MCF 10A (cell line): ENCODE measurements around the gene KIF12. TPM values are rescaled to one million over a fixed set of nuclear protein-coding genes. Genes with fewer than 3 reads are reported as not detected.
A peak's percentile ranks its signal among the peaks of the same experiment; 100 is the strongest.

Experiments used
- BruUV-seq: library from RNA; stranded (reverse); fragments of 400-500 nt; replicated peaks from 2 replicates; lab custom pipeline; 2021; lab: Mats Ljungman, UMichigan
- CTCF ChIA-PET: fragments of 300-600 bp; sonication (Branson Sonifier 250); formaldehyde crosslinking; extraction: SDS; loops from one replicate; lab custom pipeline; 2021; ENCODE audit warnings: antibody characterized with exemption, inconsistent platforms; lab: Yijun Ruan, JAX
- POLR2A ChIA-PET: fragments of 300-600, 350-650 bp; sonication (Branson Sonifier 250); formaldehyde crosslinking; extraction: SDS; loops from one replicate; lab custom pipeline; 2020; ENCODE audit warnings: antibody characterized with exemption, inconsistent platforms; lab: Yijun Ruan, JAX
- DNase-seq: peaks from one replicate; pipeline ENCODE4 v3.0.0-alpha.2; 2018; ENCODE audit not compliant: unreplicated experiment
- H3K27ac Mint-ChIP-seq: one replicate; pipeline ENCODE4 v1.8.0; 2022; ENCODE audit warnings: mild to moderate bottlenecking, low read depth, mixed read lengths; ENCODE audit not compliant: unreplicated experiment
- H3K27me3 Mint-ChIP-seq: one replicate; pipeline ENCODE4 v1.8.0; 2022; ENCODE audit warnings: mixed read lengths; ENCODE audit not compliant: insufficient read depth, unreplicated experiment
- H3K36me3 Mint-ChIP-seq: one replicate; pipeline ENCODE4 v1.8.0; 2022; ENCODE audit warnings: mild to moderate bottlenecking, moderate library complexity, mixed read lengths; ENCODE audit not compliant: insufficient read depth, unreplicated experiment
- H3K4me1 Mint-ChIP-seq: one replicate; pipeline ENCODE4 v1.8.0; 2022; ENCODE audit warnings: mixed read lengths; ENCODE audit not compliant: insufficient read depth, unreplicated experiment
- H3K4me3 Mint-ChIP-seq: one replicate; pipeline ENCODE4 v1.8.0; 2022; ENCODE audit warnings: mild to moderate bottlenecking, moderate library complexity, mixed read lengths; ENCODE audit not compliant: unreplicated experiment
- H3K9me3 Mint-ChIP-seq: one replicate; pipeline ENCODE4 v1.8.0; 2022; ENCODE audit warnings: mixed read lengths; ENCODE audit not compliant: unreplicated experiment
- CTCF ChIP-seq: fragments of 200-600 bp; IDR thresholded peaks from one replicate; pipeline ENCODE4 v1.8.0; 2022; ENCODE audit warnings: antibody characterized with exemption, mild to moderate bottlenecking; ENCODE audit not compliant: unreplicated experiment
- intact Hi-C: fragments of 100-400 bp; cut with micrococcal nuclease; formaldehyde crosslinking; loops from 2 replicates; pipeline ENCODE4 v1.14.1; 2022
- total RNA-seq: library from RNA; stranded (reverse); gene quantifications from 2 replicates; pipeline ENCODE4 v1.2.3, GENCODE V29; 2022

KIF12 gene
- total RNA-seq, 1 experiment from 2014 or later = not detected

GRCh38 chr9:114050226-114050568 is 48.9 kb downstream of the KIF12 start:
- POLR2A ChIA-PET = no interaction called here
- Mint-ChIP-seq H3K36me3 (peaks cover 12% of the 10 kb centered on the region), H3K9me3 (no peaks in the 10 kb centered on the region), H3K4me1 (no peaks in the 10 kb centered on the region), H3K4me3 (no peak overlapping the region), H3K27me3 (no peaks in the 10 kb centered on the region), H3K27ac (no peak overlapping the region)
- CTCF ChIA-PET = no interaction called here
- intact Hi-C loops = no loop called here
- no peak for DNase-seq
- no TSS peak for BruUV-seq
- TF ChIP-seq CTCF = no peak

GRCh38 chr9:114049441-114050225 is 49.5 kb downstream of the KIF12 start:
- no TSS peak for BruUV-seq
- Mint-ChIP-seq H3K36me3 (peaks cover 12% of the 10 kb centered on the region), H3K4me3 (no peak overlapping the region), H3K9me3 (no peaks in the 10 kb centered on the region), H3K27me3 (no peaks in the 10 kb centered on the region), H3K4me1 (no peaks in the 10 kb centered on the region), H3K27ac (no peak overlapping the region)
- CTCF ChIA-PET = interaction anchor here (0.9 kb wide), 1 partner anchor 393 kb away, joined by 3 read pairs; no protein-coding TSS in a partner anchor
- intact Hi-C loops = no loop called here
- no peak for DNase-seq
- no peak for TF ChIP-seq CTCF
- POLR2A ChIA-PET = no interaction called here

GRCh38 chr9:114048533-114049415 is 50.3 kb downstream of the KIF12 start:
- Mint-ChIP-seq H3K4me1 (no peaks in the 10 kb centered on the region), H3K27me3 (no peaks in the 10 kb centered on the region), H3K9me3 (no peaks in the 10 kb centered on the region), H3K4me3 (no peak overlapping the region), H3K27ac (no peak overlapping the region), H3K36me3 (peaks cover 12% of the 10 kb centered on the region)
- BruUV-seq = no TSS peak
- DNase-seq = no peak
- no peak for TF ChIP-seq CTCF
- POLR2A ChIA-PET = no interaction called here
- intact Hi-C loops = no loop called here
- CTCF ChIA-PET = interaction anchor here (0.9 kb wide), 1 partner anchor 392 kb away, joined by 3 read pairs; no protein-coding TSS in a partner anchor

- POLR2A ChIA-PET = no interaction called here
- H3K27ac Mint-ChIP-seq = no peak overlapping the region
- CTCF ChIA-PET = interaction anchor here (0.6 to 0.9 kb wide), 3 partner anchors 79 to 368 kb away, joined by 3 read pairs; no protein-coding TSS in a partner anchor
These were observed 51.4 kb downstream of the KIF12 start for GRCh38 chr9:114047717-114048116.

More at GRCh38 chr9:114047717-114048116, 51.4 kb downstream of the KIF12 start:
- intact Hi-C loops = no loop called here
- peak; percentile 20 for DNase-seq
- peaks cover 12% of the 10 kb centered on the region for H3K36me3 Mint-ChIP-seq
- H3K27me3 Mint-ChIP-seq = no peaks in the 10 kb centered on the region
- H3K9me3 Mint-ChIP-seq = no peaks in the 10 kb centered on the region
- H3K4me1 Mint-ChIP-seq = no peaks in the 10 kb centered on the region
- no TSS peak for BruUV-seq
- no peak overlapping the region for H3K4me3 Mint-ChIP-seq
- no peak for TF ChIP-seq CTCF
